Measurements from ENCODE around the gene FBXL17. TPM values are rescaled to one million over a fixed set of nuclear protein-coding genes. Genes with fewer than 3 reads are reported as not detected.
"Not testable (repeated sequence)": the region's sequence is repeated elsewhere in the genome, so short reads cannot be mapped to it uniquely, and the experiment has no call there.

FBXL17 gene
- 9.2 and 15.9 TPM in 2 replicates for total RNA-seq (2014; rRNA removed; shearing (Covaris generic))

- peak; percentile 94 for DNase-seq (ENCODE audit: low read depth)
Measured at GRCh38 chr5:108381954-108382783, at the start of gene FBXL17. Gene FBXL17, minus strand, starts transcription at chr5:108382098.

GRCh38 chr5:108430931-108431608, 49.2 kb upstream of the FBXL17 start:
- DNase-seq (ENCODE audit: low read depth): no peak

- peak; percentile 44 for DNase-seq (ENCODE audit: low read depth)
Measured at GRCh38 chr5:108421713-108422112, 39.8 kb upstream of the FBXL17 start.

GRCh38 chr5:108420755-108421154, 38.9 kb upstream of the FBXL17 start:
- no peak for DNase-seq (ENCODE audit: low read depth)

- no peak for DNase-seq (ENCODE audit: low read depth)
Measured at GRCh38 chr5:108420158-108420557, 38.3 kb upstream of the FBXL17 start.

- no peak for DNase-seq (ENCODE audit: low read depth)
Measured at GRCh38 chr5:108418197-108418596, 36.3 kb upstream of the FBXL17 start.

- DNase-seq (ENCODE audit: low read depth): no peak
Measured at GRCh38 chr5:108417166-108417670, 35.3 kb upstream of the FBXL17 start.

GRCh38 chr5:108415726-108416125, 33.8 kb upstream of the FBXL17 start:
- no peak for DNase-seq (ENCODE audit: low read depth)

GRCh38 chr5:108409786-108410185, 27.9 kb upstream of the FBXL17 start:
- no peak for DNase-seq (ENCODE audit: low read depth)

GRCh38 chr5:108405201-108405600, 23.3 kb upstream of the FBXL17 start:
- not testable (repeated sequence) for DNase-seq (ENCODE audit: low read depth)

- DNase-seq (ENCODE audit: low read depth): peak; percentile 11
Measured at GRCh38 chr5:108398964-108399363, 17.1 kb upstream of the FBXL17 start.

- DNase-seq (ENCODE audit: low read depth): not testable (repeated sequence)
Measured at GRCh38 chr5:108396837-108397236, 14.9 kb upstream of the FBXL17 start.

- no peak for DNase-seq (ENCODE audit: low read depth)
Measured at GRCh38 chr5:108387758-108388157, 5.9 kb upstream of the FBXL17 start.

GRCh38 chr5:108386345-108387061, 4.6 kb upstream of the FBXL17 start:
- DNase-seq (ENCODE audit: low read depth): no peak

- no peak for DNase-seq (ENCODE audit: low read depth)
Measured at GRCh38 chr5:108384741-108385140, 2.8 kb upstream of the FBXL17 start.

- DNase-seq (ENCODE audit: low read depth): no peak
Measured at GRCh38 chr5:108382784-108383330, 959 bp upstream of the FBXL17 start.

GRCh38 chr5:108381350-108381953, 446 bp downstream of the FBXL17 start:
- DNase-seq (ENCODE audit: low read depth): peak; percentile 68

GRCh38 chr5:108380531-108381349, 1.2 kb downstream of the FBXL17 start:
- peak; percentile 55 for DNase-seq (ENCODE audit: low read depth)

GRCh38 chr5:108379722-108380530, 2.0 kb downstream of the FBXL17 start:
- DNase-seq (ENCODE audit: low read depth): peak; percentile 27

GRCh38 chr5:108375768-108376167, 6.1 kb downstream of the FBXL17 start:
- no peak for DNase-seq (ENCODE audit: low read depth)

Data from M059J (cell line).